DOHH2 (cell line): ENCODE data around the gene PRR16.

Experiments used
- EZH2phosphoT487 ChIP-seq: fragments of 200-600 bp; sonication (generic); IDR thresholded peaks from 2 replicates; pipeline ENCODE4 v1.6.1; 2017; ENCODE audit warnings: borderline replicate concordance, mild to moderate bottlenecking, antibody characterized with exemption, low read length, moderate library complexity, mixed read lengths
- TF ChIP-seq, protein P1 (sequence below): fragments of 200-600 bp; sonication (generic); IDR thresholded peaks from one replicate; pipeline ENCODE4 v1.5.1; 2014; ENCODE audit warnings: antibody characterized with exemption, mild to moderate bottlenecking, low read depth, low read length; ENCODE audit not compliant: poor library complexity, severe bottlenecking

DNA sequence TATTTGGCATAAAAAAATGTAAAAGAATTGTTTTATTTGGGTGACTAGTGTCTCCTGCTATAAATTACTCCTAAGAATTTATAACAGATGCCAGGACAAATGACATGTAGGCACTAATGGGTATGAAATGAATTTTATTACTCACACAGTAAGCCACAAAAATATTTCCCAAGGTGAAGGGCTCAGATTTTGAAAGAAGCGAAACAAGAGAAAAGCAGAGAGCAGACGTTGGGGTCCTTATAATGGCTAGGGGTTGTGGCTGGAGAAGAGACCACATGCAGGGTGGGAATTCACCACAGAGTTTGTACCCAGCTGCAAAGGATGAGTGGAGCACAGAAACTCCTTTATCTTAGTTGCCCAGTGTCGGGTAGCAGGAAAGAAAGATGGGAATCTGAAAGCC is 45.0 kb upstream of the PRR16 start:
- TF ChIP-seq, protein P1, sequence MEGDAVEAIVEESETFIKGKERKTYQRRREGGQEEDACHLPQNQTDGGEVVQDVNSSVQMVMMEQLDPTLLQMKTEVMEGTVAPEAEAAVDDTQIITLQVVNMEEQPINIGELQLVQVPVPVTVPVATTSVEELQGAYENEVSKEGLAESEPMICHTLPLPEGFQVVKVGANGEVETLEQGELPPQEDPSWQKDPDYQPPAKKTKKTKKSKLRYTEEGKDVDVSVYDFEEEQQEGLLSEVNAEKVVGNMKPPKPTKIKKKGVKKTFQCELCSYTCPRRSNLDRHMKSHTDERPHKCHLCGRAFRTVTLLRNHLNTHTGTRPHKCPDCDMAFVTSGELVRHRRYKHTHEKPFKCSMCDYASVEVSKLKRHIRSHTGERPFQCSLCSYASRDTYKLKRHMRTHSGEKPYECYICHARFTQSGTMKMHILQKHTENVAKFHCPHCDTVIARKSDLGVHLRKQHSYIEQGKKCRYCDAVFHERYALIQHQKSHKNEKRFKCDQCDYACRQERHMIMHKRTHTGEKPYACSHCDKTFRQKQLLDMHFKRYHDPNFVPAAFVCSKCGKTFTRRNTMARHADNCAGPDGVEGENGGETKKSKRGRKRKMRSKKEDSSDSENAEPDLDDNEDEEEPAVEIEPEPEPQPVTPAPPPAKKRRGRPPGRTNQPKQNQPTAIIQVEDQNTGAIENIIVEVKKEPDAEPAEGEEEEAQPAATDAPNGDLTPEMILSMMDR, result no peak
- no peak for TF ChIP-seq EZH2phosphoT487
